Astrocyte of the cerebellum (primary cell): ENCODE measurements around the gene OPCML.
A peak's percentile ranks its signal among the peaks of the same experiment; 100 is the strongest.

Source experiments
- DNase-seq: peaks from one replicate; pipeline ENCODE4 v3.0.0-alpha.2; 2011; ENCODE audit warnings: low read depth
- H3K4me3 ChIP-seq: 2 replicates; pipeline ENCODE4 v1.5.1; 2011; ENCODE audit warnings: mild to moderate bottlenecking, low read depth, low read length, moderate library complexity
- CTCF ChIP-seq: IDR thresholded peaks from 2 replicates; pipeline ENCODE4 v1.5.1; 2012; ENCODE audit warnings: low read length, low read depth, moderate library complexity, mild to moderate bottlenecking; ENCODE audit errors: missing control alignments
- in situ Hi-C: cut with HindIII; loops from 2 replicates; pipeline ENCODE4 v1.10.0; 2017; ENCODE audit warnings: low sequenced_read_pairs

OPCML gene

GRCh38 chr11:132590554-132590953 is 941.7 kb downstream of the OPCML start:
- DNase-seq: no peak
- TF ChIP-seq CTCF: no peak
- no peak overlapping the region for H3K4me3 ChIP-seq
- in situ Hi-C loops: no loop called here

- in situ Hi-C loops: no loop called here
These were observed 942.5 kb downstream of the OPCML start for GRCh38 chr11:132589791-132590190.

GRCh38 chr11:132588366-132588765 is 943.9 kb downstream of the OPCML start:
- in situ Hi-C loops: no loop called here

More at GRCh38 chr11:132589791-132590190, 942.5 kb downstream of the OPCML start:
- H3K4me3 ChIP-seq: no peak overlapping the region
- TF ChIP-seq CTCF: no peak
- no peak for DNase-seq

GRCh38 chr11:132587716-132588115 is 944.6 kb downstream of the OPCML start:
- DNase-seq: no peak
- in situ Hi-C loops: no loop called here
- no peak overlapping the region for H3K4me3 ChIP-seq
- TF ChIP-seq CTCF: no peak

More at GRCh38 chr11:132588366-132588765, 943.9 kb downstream of the OPCML start:
- DNase-seq: no peak
- no peak for TF ChIP-seq CTCF
- H3K4me3 ChIP-seq: no peak overlapping the region

- no peak overlapping the region for H3K4me3 ChIP-seq
- peak; percentile 15 for DNase-seq
- in situ Hi-C loops: no loop called here
- TF ChIP-seq CTCF: no peak
These were observed 945.5 kb downstream of the OPCML start for GRCh38 chr11:132586801-132587200.

GRCh38 chr11:132579634-132580327 is 952.5 kb downstream of the OPCML start:
- DNase-seq: no peak
- in situ Hi-C loops: no loop called here
- H3K4me3 ChIP-seq: no peak overlapping the region
- no peak for TF ChIP-seq CTCF
